Panc1 (cell line): Measurements from ENCODE around the gene RPP25L. TPM values are rescaled to one million over a fixed set of nuclear protein-coding genes. Genes with fewer than 3 reads are reported as not detected.

Experiments
- ATAC-seq: fragments of 200-7000 bp; cut with Tn5 transposase; 2 replicates; pipeline ENCODE4 v1.9.1; 2020; ENCODE audit warnings: mild to moderate bottlenecking, moderate library complexity
- BruUV-seq: library from RNA; stranded (reverse); fragments of 400-500 nt; replicated peaks from 2 replicates; lab custom pipeline; 2021; lab: Mats Ljungman, UMichigan
- CTCF ChIA-PET: fragments of 300-600 bp; sonication (Branson Sonifier 250); formaldehyde crosslinking; loops from one replicate; lab custom pipeline; 2022; ENCODE audit warnings: antibody characterized with exemption; lab: Charles Lee
- POLR2A ChIA-PET: fragments of 300-600 bp; sonication (Branson Sonifier 250); formaldehyde crosslinking; loops from one replicate; lab custom pipeline; 2022; ENCODE audit warnings: antibody characterized with exemption; lab: Charles Lee
- DNase-seq: peaks from one replicate; pipeline ENCODE4 v3.0.0-alpha.2; 2010; ENCODE audit warnings: low read depth, low spot score
- H3K27ac ChIP-seq: 2 replicates; pipeline ENCODE4 v1.5.1; 2011; ENCODE audit warnings: mild to moderate bottlenecking, low read length, inconsistent platforms
- H3K27me3 ChIP-seq: fragments of 200-500 bp; sonication (Bioruptor generic); 2 replicates; pipeline ENCODE4 v1.6.0; 2014; ENCODE audit warnings: low read length, inconsistent platforms; ENCODE audit not compliant: control insufficient read depth, insufficient read depth
- H3K36me3 ChIP-seq: fragments of 200-500 bp; sonication (Bioruptor generic); 2 replicates; pipeline ENCODE4 v1.5.1; 2014; ENCODE audit warnings: inconsistent platforms, mild to moderate bottlenecking, low read length, moderate library complexity; ENCODE audit not compliant: control insufficient read depth, insufficient read depth
- H3K4me1 ChIP-seq: 2 replicates; pipeline ENCODE4 v1.5.1; 2011; ENCODE audit warnings: inconsistent platforms, mild to moderate bottlenecking, low read length, moderate library complexity; ENCODE audit not compliant: control insufficient read depth, insufficient read depth
- H3K4me3 ChIP-seq, 2 experiments: 2 replicates each; pipeline ENCODE4 v1.5.1; 2011 to 2012; ENCODE audit warnings: low read depth in 2 of 2, low read length in 2 of 2, mild to moderate bottlenecking in 2 of 2, inconsistent platforms in 1 of 2, moderate library complexity in 1 of 2
- H3K9me3 ChIP-seq: fragments of 200-500 bp; sonication (Bioruptor generic); 2 replicates; pipeline ENCODE4 v1.5.1; 2014; ENCODE audit warnings: low read depth, mild to moderate bottlenecking, inconsistent platforms, low read length, moderate library complexity; ENCODE audit not compliant: control insufficient read depth, insufficient read depth
- POLR2AphosphoS5 ChIP-seq: IDR thresholded peaks from 2 replicates; pipeline ENCODE4 v1.6.1; 2012; ENCODE audit warnings: mild to moderate bottlenecking, low read depth, low read length, moderate library complexity
- SIN3A ChIP-seq: IDR thresholded peaks from 2 replicates; pipeline ENCODE4 v1.6.1; 2012; ENCODE audit warnings: low read depth, mild to moderate bottlenecking, low read length, moderate library complexity, borderline replicate concordance; ENCODE audit not compliant: insufficient read depth
- TCF7L2 ChIP-seq: IDR thresholded peaks from 2 replicates; pipeline ENCODE4 v1.6.1; 2011; ENCODE audit warnings: mild to moderate bottlenecking, low read depth, low read length, inconsistent platforms
- in situ Hi-C: cut with HindIII; loops from 2 replicates; pipeline ENCODE4 v1.10.0; 2016; ENCODE audit warnings: low sequenced_read_pairs, low pct_unique_long_range_greater_than_20kb
- intact Hi-C: fragments of 100-400 bp; cut with micrococcal nuclease; formaldehyde crosslinking; loops from one replicate; pipeline ENCODE4 v1.10.0; 2022; ENCODE audit not compliant: unreplicated experiment
- total RNA-seq: library from RNA; stranded (reverse); gene quantifications from one replicate; pipeline ENCODE4 v1.2.1, GENCODE V29; 2021; ENCODE audit not compliant: unreplicated experiment
- TF ChIP-seq, protein P1 (sequence below): fragments of 450-650 bp; IDR thresholded peaks from 2 replicates; pipeline ENCODE4 v1.5.1; 2017; ENCODE audit warnings: mild to moderate bottlenecking
- TF ChIP-seq, protein P2 (sequence below), 2 experiments: IDR thresholded peaks; 2 replicates each; pipeline ENCODE4 v1.6.1; 2011 to 2012; ENCODE audit warnings: low read depth in 2 of 2, control low read depth in 1 of 2, low read length in 1 of 2, mild to moderate bottlenecking in 1 of 2, moderate library complexity in 1 of 2; ENCODE audit not compliant: insufficient read depth in 1 of 2

The RPP25L gene
- total RNA-seq, 1 experiment from 2014 or later, result 30.4 TPM

DNA sequence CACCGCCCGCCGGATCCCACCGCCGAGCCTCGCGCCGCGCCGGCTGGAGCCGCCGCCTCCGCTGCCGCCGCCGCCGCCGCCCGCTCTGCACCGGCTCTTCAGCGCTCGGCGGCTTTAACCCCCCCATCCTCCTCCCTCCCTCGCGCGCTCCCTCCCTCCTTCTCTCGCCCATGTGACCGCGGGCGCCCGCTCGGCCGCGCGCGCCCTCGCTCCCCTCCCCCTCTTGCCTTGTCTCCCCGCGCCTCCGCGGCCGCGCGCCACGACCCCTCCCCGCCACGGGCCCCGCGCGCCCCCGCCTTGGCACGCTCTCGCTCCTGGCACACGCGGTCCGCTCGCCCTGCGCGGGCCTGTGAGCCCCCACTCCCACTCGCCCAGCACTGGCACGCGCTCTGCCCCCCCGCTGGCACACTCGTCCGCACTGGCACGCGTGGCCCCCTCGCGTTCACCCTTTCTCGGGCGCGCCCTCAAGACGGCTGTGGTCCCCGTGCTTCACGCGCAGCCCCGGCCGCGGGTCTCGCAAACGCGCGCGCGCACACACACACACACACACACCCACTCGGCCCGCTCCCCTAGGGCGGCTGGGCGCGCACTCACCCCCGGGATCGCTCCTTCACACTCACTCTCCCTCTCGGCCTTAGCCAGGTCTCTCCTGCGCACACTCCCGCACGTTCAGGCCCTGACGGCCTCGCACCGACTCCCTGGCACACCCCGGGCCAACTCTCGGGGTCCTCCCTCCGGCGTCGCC lies 22.1 kb downstream of the RPP25L start, which contains the start of gene CNTFR:
TSS of gene CNTFR (minus strand) at position 89 of the 745 bp plus-strand sequence. CDS start 20,743 bp downstream, outside the sequence.
- no TSS peak for BruUV-seq
- H3K9me3 ChIP-seq, result no peaks in the 10 kb centered on the region
- ChIA-PET CTCF (no interaction called here), POLR2A (no interaction called here)
- peaks cover 10% of the 10 kb centered on the region for H3K4me1 ChIP-seq
- no peak within 1 kb of the TSS for H3K27ac ChIP-seq
- intact Hi-C loops, result loop anchor here (5.0 kb wide), 1 partner anchor 188 kb away; no protein-coding TSS in a partner anchor
- TF ChIP-seq TCF7L2 (no peak), SIN3A (no peak), POLR2AphosphoS5 (no peak)
- TF ChIP-seq, protein P1, sequence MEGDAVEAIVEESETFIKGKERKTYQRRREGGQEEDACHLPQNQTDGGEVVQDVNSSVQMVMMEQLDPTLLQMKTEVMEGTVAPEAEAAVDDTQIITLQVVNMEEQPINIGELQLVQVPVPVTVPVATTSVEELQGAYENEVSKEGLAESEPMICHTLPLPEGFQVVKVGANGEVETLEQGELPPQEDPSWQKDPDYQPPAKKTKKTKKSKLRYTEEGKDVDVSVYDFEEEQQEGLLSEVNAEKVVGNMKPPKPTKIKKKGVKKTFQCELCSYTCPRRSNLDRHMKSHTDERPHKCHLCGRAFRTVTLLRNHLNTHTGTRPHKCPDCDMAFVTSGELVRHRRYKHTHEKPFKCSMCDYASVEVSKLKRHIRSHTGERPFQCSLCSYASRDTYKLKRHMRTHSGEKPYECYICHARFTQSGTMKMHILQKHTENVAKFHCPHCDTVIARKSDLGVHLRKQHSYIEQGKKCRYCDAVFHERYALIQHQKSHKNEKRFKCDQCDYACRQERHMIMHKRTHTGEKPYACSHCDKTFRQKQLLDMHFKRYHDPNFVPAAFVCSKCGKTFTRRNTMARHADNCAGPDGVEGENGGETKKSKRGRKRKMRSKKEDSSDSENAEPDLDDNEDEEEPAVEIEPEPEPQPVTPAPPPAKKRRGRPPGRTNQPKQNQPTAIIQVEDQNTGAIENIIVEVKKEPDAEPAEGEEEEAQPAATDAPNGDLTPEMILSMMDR, result no peak
- ATAC-seq (peak; percentile 55), DNase-seq (no peak)
- no peaks in the 10 kb centered on the region for H3K36me3 ChIP-seq
- peaks cover 6% of the 10 kb centered on the region for H3K27me3 ChIP-seq
- H3K4me3 ChIP-seq, result peak within 1 kb of the TSS; percentile 36 to 42
- in situ Hi-C loops, result no loop called here

DNA sequence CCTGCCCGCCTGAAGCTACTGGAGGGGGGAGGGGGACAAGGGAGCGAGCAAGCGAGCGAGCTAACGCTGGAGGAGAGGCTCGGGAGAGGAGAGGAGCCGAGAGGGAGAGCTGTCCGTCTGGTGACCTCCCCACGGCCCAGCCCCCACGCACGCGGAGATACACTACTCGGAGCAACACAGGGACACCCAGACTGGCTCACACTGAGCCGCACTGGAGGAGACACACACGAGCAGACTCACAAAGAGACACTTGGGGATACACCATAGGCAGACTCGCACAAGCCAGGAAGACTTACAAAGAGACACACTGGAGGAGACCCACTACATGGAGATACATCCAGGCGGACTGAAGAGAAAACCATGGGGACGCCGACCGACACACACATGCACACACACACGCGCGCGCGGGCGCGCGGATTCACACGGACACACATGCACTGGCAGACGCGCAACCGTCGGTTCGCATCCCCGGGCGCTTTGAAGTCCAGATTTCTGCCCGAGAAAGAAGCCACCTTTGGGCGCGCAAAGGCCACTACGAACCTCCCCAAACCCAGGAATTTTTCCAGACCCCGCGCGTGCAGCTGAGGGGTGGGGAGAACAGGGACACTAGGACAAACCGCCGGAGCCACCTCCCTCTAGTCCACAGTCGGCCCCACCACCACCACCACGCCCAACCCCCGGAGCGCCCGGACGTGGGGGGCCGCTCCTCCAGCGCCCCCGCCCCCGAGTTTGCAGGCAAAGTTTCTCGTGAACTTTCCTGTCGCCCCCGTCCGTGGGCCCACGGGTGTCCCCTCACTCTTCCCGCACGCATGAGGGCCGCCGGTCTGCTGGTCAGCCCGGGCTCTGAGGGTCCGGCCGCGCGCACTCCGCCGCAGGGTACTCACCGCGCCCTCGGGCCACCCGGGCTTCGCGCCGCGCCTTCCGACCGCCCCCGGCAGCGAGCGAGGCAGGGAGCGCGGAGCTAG lies 22.9 kb downstream of the RPP25L start:
- Histone ChIP-seq H3K9me3 (no peaks in the 10 kb centered on the region), H3K4me3 (peak overlapping the region; percentile 35 to 42), H3K27me3 (peaks cover 4% of the 10 kb centered on the region; the same call in 1 of the 2 replicates), H3K27ac (no peak overlapping the region), H3K36me3 (no peaks in the 10 kb centered on the region), H3K4me1 (peaks cover 10% of the 10 kb centered on the region)
- in situ Hi-C loops (no loop called here), intact Hi-C loops (loop anchor here (5.0 kb wide), 1 partner anchor 187 kb away; no protein-coding TSS in a partner anchor)
- DNase-seq (no peak), ATAC-seq (no peak)
- TF ChIP-seq, protein P2, sequence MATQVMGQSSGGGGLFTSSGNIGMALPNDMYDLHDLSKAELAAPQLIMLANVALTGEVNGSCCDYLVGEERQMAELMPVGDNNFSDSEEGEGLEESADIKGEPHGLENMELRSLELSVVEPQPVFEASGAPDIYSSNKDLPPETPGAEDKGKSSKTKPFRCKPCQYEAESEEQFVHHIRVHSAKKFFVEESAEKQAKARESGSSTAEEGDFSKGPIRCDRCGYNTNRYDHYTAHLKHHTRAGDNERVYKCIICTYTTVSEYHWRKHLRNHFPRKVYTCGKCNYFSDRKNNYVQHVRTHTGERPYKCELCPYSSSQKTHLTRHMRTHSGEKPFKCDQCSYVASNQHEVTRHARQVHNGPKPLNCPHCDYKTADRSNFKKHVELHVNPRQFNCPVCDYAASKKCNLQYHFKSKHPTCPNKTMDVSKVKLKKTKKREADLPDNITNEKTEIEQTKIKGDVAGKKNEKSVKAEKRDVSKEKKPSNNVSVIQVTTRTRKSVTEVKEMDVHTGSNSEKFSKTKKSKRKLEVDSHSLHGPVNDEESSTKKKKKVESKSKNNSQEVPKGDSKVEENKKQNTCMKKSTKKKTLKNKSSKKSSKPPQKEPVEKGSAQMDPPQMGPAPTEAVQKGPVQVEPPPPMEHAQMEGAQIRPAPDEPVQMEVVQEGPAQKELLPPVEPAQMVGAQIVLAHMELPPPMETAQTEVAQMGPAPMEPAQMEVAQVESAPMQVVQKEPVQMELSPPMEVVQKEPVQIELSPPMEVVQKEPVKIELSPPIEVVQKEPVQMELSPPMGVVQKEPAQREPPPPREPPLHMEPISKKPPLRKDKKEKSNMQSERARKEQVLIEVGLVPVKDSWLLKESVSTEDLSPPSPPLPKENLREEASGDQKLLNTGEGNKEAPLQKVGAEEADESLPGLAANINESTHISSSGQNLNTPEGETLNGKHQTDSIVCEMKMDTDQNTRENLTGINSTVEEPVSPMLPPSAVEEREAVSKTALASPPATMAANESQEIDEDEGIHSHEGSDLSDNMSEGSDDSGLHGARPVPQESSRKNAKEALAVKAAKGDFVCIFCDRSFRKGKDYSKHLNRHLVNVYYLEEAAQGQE (IDR thresholded peaks at IDR 0.05; ENCODE audit: insufficient read depth in 1 of 2, low read depth in 2 of 2, low read length in 1 of 2), result no peak
- TF ChIP-seq TCF7L2, result peak; percentile 83
- TF ChIP-seq, protein P1, result no peak
- CTCF ChIA-PET, result no interaction called here
- BruUV-seq, result no TSS peak
- POLR2A ChIA-PET, result no interaction called here
